HG03108 (cell line): ENCODE measurements around the gene PDGFRA.
A peak's percentile ranks its signal among the peaks of the same experiment; 100 is the strongest.

Experiments used
- ATAC-seq: cut with Tn5 transposase; IDR thresholded peaks from one replicate; pipeline ENCODE4 v1.9.1; 2021; ENCODE audit warnings: moderate library complexity; ENCODE audit not compliant: unreplicated experiment

The PDGFRA gene

DNA sequence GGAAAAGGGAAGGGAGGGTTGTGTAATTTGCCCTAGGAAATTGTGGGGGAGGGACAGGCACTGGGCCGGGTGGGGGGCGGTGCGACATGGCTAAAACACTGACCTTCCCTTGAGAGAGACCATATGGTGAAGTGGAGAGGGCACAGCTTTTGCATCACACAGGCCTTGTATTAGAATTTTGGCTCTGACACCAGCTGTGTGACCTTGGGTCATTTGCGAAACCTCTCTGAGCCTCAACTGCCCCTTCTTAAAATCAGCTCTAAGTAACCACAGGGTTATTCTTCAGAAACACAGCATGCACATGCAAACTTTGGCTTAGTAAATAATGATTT lies 25.8 kb downstream of the PDGFRA start:
- no peak for ATAC-seq

DNA sequence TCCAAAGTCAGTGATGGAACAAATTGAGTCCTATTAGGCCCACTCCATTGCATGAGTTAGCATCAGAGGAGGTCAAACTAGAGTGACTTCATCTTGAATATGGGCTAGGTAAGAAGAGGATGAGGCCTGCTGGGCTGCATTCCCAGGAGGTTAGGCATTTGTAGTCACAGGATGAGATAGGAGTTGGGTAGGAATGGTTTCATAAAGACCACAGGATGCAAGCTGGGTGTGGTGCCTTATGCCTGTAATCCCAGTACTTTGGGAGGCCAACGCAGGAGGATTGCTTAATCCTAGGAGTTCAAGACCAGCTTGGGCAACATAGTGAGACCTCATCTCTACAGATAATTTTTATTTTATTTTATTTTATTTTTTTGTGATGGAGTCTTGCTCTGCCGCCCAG lies 26.8 kb downstream of the PDGFRA start:
- ATAC-seq = no peak

DNA sequence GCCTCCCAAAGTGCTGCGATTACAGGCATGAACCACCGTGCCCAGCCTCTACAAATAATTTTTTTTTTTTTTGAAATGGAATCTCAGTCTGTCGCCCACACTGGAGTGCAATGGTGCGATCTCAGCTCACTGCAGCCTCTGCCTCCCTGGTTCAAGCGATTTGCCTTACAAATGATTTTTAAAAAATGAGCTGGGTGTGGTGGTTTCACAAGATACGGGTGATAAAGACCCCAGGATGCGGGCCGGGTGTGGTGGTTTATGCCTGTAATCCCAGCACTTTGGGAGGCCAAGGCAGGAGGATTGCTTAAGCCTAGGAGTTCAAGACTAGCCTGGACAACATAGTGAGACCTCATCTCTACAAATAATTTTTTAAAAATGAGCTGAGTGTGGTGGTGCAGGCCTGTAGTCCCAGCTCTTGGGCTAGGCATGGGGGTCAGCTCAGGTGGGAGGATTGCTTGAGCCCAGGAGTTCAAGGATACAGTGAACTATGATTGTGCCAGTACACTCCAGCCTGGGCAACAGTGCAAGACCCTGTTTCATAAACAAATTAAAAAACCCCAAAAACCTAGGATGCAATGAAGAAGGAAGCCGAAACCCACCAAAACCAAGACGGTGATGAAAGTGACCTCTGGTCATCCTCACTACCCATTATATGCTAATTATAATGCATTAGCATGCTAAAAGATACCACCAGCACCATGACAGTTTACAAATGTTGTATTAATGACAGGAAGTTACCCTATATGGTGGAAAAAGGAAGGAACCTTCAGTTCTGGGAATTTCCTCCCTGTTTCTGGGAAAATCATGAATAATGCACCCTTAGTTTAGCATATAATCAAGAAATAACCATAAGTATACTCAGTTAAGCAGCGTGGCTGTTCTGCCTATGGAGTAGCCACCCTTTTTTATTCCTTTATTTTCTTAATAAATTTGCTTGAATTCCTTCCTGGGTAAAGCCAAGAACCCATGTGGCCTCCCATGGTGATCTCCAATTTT lies 27.7 kb downstream of the PDGFRA start:
- ATAC-seq = no peak

DNA sequence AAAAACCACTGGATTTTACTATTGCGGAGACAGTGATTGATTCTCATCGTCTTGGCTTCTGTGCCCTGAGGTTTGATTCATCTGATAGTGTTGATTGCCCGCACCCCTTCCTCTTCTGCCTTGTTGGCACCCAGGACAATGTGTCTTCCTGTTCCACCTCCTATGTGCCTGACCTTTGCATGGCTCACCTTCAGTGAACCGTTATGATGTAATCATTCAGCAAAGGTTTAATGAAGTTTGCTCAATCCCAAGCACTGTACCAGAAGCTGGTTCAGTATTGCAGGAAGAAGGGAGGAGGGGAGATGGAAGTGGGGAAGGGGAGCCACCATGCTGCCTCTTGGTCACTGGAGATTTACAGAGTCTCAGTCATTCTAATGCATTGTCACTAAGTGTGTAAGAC lies 36.3 kb downstream of the PDGFRA start:
- no peak for ATAC-seq

DNA sequence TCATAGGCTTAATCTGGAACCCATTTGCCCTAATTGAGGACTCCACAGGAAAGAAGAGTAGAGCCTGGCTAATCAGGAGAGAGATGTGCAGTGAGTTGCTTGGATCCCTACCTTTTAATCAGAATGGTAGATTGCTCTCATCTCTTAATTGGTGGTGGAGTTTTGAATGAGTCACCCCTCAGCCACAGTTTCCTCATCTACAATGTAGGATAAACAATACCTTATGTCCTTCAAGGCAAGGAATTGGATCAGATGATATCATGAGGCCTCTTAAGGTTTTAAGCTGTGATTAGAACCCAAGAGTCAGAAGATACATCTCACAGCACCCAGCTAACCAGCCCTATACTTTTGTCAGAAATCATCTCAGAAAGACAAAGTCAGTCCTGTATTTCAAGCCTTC lies 39.1 kb downstream of the PDGFRA start:
- ATAC-seq = no peak

DNA sequence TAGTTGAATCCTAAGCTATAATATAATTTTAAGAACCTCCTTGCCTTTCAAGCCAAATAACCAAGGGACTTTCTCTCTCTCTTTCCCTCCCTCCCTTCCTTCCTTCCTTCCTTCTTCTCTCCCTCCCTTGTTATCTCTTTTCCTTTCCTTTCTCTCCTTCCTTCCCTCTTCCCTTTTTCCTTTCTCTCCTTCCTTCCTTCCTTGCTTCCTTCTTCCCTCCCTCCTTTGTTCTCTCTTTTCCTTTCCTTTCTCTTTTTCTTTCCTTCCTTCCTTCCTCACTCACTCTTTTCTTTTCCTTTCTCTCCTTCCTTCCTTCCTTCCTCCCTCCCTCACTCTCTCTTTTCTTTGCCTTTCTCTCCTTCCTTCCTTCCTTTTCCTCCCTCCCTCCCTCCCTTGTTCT lies 42.4 kb downstream of the PDGFRA start:
- ATAC-seq = no peak

DNA sequence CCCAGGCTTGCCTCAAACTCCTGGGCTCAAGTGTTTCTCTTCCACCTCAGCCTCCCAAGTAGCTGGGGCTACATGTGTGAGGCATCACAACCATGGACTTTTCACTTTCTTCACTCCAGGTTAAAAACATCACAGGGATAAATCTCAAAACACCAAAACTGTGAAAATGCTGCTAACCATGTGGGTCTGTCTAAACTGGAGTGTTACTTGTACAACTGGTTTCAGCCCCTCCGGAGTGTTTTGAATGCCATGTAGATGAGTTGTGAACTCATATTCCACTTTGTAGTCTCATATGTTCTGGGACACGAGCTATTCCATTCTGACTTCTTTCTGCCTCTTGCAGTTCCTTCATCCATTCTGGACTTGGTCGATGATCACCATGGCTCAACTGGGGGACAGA lies 43.0 kb downstream of the PDGFRA start:
- ATAC-seq = no peak

DNA sequence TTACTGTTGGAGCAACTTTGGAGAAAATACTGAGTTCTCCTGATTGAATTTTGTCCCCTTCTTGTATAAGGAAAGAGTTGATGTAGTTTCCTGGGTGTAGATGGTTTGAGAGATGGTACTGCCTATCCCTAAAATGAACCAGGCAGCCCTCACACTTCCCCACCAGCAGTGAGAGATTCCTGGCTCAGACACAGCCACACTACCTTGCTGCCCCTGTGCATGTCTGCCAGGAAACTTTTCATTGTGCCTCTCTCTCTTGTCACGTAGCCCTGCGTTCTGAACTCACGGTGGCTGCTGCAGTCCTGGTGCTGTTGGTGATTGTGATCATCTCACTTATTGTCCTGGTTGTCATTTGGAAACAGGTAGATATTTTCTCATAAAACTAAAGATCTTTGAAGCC lies 45.2 kb downstream of the PDGFRA start:
- ATAC-seq = no peak

DNA sequence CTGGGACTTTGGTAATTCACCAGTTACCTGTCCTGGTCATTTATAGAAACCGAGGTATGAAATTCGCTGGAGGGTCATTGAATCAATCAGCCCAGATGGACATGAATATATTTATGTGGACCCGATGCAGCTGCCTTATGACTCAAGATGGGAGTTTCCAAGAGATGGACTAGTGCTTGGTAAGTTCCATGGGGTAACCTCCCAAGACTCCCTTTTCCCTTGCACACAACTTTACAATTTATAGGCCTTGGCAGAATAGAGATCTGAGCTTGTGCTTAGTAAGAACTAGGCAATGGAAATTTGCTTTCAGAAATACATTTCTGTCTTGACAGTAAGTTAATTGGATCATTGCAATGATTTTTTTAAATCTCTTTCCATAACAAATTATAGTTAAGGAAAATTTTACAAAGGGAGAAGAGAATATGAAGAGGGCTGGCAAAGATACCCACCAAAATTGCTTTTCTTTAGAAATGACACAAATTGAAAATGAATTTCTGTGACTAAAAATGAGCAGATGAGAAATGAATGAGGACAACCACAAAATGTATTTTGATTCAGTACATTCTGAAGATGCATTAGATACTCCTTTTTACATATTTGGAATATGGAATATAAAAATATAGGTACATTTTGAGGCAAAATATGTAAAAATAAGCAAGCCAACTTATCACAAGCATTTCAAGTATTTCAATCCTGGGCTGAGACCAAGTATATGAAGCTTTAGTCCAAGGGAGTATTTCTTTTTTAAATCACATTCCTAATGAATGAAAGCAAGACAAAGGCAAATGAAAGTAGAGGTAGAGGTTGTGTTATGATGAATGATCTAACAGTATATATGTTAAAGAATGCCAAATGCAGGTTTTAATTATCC lies 45.9 kb downstream of the PDGFRA start:
- ATAC-seq = no peak

DNA sequence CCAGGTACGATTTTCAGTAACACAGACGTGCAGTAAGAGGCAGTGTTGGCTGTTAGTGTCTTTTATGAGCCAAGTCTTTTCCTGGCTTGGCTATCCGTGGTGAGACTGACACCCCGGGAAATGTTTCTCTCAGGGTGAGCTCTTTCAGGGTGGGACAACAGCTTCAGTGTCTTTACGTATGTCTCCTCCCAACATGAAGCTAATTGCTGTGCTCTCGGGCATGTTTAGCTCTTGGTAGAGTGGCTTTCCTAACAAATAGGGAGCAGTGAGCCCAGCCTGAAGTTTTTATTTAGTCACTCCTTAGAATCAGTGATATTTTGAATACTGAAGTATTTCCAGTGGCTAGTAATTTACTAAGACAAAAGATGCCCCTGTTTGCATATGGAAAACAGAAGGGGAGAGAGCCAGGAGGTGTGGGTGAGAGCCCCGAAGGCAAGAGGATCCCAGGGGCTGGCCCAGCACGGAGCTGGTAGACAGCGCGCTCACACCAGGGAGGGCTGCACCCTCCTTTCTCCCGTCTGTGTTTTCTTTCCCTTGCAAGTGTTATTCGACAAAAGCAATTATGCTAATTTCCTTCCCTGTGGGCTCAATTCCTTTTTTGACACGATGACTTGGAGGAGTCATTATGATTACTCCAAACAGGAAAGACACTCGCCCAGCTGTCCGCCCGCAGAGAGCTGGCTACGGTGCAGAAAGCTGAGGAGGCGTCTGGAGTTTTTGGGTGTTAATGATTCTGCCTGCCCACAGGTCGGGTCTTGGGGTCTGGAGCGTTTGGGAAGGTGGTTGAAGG lies 47.7 kb downstream of the PDGFRA start:
- ATAC-seq = no peak

DNA sequence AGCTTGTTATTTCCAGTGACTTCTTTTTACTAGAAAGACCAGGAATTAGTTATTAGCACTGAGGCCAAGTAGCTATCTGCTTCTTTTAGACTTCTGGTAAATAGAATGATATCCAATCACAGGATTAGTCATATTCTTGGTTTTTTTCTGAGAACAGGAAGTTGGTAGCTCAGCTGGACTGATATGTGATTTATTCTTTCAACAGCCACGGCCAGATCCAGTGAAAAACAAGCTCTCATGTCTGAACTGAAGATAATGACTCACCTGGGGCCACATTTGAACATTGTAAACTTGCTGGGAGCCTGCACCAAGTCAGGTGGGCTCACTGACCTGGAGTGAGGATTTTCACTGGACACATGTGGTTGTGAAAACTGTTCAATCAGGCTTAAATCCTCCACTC lies 48.6 kb downstream of the PDGFRA start:
- peak; percentile 60 for ATAC-seq

DNA sequence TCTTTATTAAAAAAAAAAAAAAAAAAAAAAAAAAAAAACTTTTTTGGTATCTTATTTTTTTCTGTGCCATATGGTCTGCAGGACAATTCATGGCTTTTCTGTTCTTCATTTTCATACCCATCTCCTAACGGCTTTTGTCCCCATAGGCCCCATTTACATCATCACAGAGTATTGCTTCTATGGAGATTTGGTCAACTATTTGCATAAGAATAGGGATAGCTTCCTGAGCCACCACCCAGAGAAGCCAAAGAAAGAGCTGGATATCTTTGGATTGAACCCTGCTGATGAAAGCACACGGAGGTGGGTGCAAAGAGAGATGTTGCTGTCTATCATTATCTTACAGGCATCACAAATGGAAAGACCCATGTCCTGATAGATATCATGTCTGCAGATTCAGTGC lies 49.1 kb downstream of the PDGFRA start:
- ATAC-seq = no peak

DNA sequence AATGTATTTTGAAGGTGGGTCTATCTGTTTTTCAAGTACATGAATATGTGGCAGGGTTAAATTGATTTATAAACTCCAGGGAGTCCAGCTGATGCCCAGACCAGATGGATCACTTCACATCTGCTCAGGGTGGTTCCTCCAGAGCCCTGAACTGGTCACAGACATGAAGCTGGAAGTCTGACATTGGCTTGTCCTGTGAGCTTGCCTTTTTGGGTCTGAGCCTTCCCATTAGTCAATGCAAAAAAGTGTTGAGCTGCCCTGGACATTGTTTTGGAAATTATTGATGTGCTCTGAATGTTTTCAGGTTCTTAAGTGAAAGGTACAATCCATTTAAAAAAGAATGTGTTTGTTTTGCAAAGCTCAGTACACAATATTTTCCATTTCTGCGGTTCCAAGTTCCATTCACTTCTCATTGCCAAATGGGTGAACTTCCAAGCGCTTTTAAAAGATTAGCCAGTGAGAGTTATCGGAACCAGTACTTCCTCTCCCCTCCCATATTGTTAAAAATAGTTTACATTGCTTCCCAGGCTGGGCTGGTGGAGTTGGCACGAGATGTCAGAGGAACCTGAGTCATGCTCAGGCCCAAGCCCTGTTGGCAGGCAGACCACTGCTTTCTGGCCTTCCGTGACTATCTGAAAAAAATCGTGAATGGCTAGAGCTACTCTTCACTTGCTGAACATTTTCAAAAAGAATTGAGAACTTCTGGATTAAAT lies 52.1 kb downstream of the PDGFRA start:
- ATAC-seq = no peak

DNA sequence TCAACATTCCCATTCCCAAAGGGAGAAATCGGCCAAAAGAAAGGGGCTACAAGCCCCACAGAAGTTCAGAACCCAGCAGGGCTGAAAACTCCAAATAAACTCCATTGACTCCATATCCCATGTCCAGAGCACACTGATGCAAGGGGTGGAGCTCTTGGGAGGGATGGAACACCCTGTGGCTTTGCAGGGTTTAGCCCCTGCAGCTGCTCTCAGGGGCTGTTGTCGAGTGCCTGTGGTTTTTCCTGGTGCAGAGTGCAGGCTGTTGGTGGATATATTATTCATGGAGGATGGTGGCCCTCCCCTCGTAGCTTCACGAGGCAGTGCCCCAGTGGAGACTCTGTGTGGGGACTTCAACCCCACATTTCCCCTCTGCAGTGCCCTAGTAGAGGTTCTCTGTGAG lies 53.7 kb downstream of the PDGFRA start:
- ATAC-seq = no peak

DNA sequence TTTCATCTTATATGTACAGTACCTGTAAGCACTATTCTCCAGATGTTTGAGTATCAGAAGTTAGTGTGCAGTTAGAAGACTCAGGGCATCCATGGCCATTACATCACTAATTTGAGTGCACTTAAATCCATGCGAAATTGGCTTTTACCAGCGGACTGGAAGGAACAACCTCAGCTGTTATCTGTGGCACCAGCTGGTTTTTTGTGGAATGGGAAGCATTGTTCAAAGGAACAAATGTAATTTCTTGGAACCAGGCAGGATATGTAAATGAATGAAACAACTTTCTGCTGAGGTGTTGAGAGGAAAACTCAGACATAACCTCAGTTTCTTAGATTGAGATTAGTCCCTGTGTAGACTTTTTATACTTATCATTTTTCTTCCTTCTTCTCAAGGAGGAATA lies 60.2 kb downstream of the PDGFRA start:
- no peak for ATAC-seq

DNA sequence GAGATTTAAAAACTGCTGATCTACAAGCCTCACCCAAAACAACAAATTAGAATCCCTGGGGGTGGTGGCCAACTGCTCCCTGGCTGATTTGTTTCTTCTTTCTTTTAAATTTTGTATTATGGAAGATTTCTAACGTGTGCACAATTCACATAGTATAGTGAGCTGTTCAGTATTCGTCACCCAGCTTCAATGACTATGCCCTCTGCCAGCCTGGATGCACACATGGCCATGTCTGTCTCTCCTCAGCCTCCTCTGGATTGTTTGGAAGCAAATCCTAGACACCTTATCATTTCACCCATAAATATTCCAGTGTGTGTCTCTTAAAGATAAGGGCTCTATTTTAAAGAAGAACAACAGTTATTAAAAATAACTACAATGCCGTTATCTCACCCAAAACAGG lies 61.9 kb downstream of the PDGFRA start:
- ATAC-seq = no peak

DNA sequence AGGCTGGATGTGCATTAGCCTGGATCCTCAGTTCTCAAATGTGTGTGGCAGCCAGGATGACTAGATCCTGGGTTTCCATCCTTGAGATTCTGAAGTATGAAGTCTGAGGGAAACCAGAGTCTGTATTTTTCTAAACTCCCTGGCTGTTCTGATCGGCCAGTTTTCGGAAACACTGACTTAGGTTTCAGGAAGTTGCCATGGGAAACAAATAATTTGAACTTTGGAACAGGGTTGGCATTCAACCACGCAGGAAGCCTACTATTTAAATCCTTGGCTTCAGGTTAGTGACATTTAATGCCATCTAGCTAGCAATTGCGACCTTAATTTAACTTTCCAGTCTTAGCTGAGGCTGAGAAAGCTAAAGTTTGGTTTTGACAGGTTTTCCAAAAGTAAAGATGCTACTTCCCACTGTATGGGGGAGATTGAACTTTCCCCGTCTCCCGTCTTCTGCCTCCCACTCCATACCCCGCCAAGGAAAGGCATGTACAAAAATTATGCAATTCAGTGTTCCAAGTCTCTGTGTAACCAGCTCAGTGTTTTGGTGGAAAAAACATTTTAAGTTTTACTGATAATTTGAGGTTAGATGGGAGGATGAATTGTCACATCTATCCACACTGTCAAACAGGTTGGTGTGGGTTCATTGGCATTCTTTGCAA lies 67.6 kb downstream of the PDGFRA start:
- ATAC-seq = no peak

DNA sequence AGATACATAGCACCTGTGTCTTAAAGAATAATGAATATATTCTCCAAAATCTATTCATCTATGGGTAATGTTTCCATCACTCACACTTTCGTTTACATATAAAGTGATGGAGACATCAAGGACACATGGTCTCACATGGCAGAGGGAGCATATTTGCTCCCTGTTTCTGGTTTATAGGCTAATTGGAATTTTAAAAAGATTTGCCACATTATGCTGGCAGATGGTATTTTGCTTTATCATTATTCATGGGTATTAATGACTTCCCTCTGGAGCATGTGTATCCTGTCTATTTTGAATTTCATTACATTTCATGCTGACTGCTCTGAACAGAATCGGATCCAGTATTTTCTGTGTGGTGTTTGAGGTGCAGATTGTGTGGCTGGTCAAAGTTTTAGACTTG lies 79.0 kb downstream of the PDGFRA start:
- no peak for ATAC-seq

DNA sequence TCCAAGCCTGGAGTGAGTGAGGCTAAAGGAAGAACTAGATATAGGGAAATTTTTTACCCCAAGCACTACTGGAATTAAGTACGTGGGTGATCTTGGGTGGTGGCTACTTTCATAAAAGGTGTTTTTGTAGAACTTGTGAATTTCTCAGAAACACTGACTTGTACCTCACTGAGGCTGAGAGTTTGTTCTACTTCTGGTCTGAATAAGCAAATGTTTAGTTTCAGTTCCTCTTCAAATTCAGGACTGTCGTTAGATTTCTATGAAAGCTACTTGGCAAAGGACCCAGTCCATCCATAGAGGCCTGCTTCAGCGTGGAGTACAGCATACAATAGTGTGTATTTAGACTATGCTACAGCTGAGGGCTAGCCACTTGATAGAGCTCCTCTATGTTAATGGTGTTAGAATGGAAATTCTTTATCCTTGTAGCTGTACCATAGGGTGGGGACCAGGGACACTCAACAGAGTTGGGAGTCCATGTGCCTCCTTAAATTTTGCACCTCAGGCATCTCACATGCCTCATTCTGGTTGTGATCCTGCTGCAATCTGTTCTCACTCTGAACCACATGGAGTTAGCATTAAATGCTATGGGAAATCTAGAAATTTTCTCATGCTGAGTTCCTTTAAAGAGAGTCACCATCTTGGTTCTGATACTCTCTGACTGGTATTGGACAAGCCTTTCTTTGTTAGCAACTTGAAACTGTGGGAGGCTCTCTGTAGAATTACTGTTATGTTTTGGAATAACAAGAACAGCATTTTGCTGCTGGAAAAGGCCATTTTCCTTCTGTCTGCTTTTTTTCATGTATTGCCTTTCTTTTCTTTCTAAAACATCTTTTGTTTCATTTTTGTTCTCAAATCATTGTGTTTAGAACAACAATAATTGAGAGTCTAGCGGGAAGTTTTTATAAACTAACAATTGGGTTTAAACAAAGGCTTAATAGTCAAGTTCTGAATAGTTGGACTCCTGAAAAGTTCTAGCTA lies 86.8 kb downstream of the PDGFRA start:
- peak; percentile 95 for ATAC-seq
